Measurements from ENCODE around the gene GKN2. TPM values are rescaled to one million over a fixed set of nuclear protein-coding genes. Genes with fewer than 3 reads are reported as not detected.

The GKN2 gene
- total RNA-seq, 1 experiment from 2014 or later = not detected

DNA sequence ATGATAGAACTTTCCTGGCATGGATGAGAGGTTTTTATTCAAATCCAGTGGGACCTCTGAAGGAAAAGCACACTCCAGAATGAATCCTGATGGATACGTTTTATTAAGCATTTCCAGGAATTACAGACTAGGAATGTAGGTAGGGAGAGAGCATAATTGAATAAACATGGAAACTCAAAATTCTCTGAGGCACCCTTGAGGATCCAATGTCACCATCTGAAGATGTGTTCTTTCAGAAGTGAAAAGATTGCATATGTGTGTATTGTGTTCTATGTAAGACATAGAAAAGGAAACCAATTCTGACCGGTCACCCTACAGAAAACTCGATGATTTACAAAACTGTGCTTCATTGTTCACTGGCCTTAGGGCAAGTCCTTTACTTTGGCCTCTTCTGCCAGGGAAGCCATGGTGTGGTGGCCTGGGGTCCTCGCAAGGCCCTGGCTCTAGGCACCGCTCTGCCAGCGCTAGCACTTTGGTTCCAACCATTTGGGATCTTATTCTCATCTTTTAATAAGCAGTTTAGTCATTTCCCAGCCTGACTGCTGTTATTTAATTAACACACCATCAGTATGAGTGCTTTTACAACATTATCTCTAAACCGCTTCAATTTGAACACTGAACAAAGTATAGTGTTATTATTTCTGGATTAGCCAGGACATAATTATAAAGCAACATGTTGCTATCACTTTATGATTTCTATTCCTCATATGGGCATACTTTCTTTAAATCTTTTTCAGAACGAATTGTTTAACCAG lies 17.2 kb upstream of the GKN2 start:
- H2AK5ac ChIP-seq (ENCODE audit: insufficient read length, low read length) = no peak overlapping the region
- WGBS (ENCODE audit: extremely low coverage, insufficient read length, low lambda C conversion rate) = no CpG with 5 or more reads among the region's 8 CpGs
- H3K4me2 ChIP-seq (ENCODE audit: insufficient read depth, insufficient read length, low read length) = no peak overlapping the region
- Mint-ChIP-seq H3K4me3 (no peak overlapping the region), H3K27ac (no peak overlapping the region), H3K27me3 (ENCODE audit: low read depth) (peaks cover 3% of the 10 kb centered on the region), H3K9me3 (no peaks in the 10 kb centered on the region), H3K4me1 (no peaks in the 10 kb centered on the region), H3K36me3 (ENCODE audit: insufficient read depth in 1 of 3, low read depth in 3 of 3) (no peaks in the 10 kb centered on the region)
- no peak overlapping the region for H3K18ac ChIP-seq (ENCODE audit: insufficient read length, low read depth, low read length)
- no peaks in the 10 kb centered on the region for H3K4me1 ChIP-seq (ENCODE audit: insufficient read depth, low read length)
- no peak overlapping the region for H4K8ac ChIP-seq (replicated peaks; ENCODE audit: insufficient read length, low read depth, low read length)
- no peaks in the 10 kb centered on the region for H3K79me1 ChIP-seq (ENCODE audit: insufficient read depth, low read depth, low read length, poor library complexity, severe bottlenecking)
- TF ChIP-seq, protein P1, sequence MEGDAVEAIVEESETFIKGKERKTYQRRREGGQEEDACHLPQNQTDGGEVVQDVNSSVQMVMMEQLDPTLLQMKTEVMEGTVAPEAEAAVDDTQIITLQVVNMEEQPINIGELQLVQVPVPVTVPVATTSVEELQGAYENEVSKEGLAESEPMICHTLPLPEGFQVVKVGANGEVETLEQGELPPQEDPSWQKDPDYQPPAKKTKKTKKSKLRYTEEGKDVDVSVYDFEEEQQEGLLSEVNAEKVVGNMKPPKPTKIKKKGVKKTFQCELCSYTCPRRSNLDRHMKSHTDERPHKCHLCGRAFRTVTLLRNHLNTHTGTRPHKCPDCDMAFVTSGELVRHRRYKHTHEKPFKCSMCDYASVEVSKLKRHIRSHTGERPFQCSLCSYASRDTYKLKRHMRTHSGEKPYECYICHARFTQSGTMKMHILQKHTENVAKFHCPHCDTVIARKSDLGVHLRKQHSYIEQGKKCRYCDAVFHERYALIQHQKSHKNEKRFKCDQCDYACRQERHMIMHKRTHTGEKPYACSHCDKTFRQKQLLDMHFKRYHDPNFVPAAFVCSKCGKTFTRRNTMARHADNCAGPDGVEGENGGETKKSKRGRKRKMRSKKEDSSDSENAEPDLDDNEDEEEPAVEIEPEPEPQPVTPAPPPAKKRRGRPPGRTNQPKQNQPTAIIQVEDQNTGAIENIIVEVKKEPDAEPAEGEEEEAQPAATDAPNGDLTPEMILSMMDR (conservative IDR thresholded peaks at IDR 0.05) = no peak
- no peaks in the 10 kb centered on the region for H3K27me3 ChIP-seq (ENCODE audit: insufficient read depth, low read length)
- no peak for DNase-seq
- H3K9ac ChIP-seq (ENCODE audit: extremely low read depth, insufficient read length, low read length) = no peak overlapping the region
- no peak overlapping the region for H2BK12ac ChIP-seq (ENCODE audit: insufficient read length, low read depth, low read length)
- H3K27ac ChIP-seq (ENCODE audit: insufficient read length, low read depth, low read length) = no peak overlapping the region
- H2BK15ac ChIP-seq (ENCODE audit: low read depth, low read length) = no peak overlapping the region
- no peaks in the 10 kb centered on the region for H3K79me2 ChIP-seq (ENCODE audit: insufficient read depth, low read length)
- no peak overlapping the region for H3K23ac ChIP-seq (ENCODE audit: insufficient read length, low read depth, low read length)
- H2BK120ac ChIP-seq (ENCODE audit: low read depth, low read length, poor library complexity, severe bottlenecking) = no peak overlapping the region
- H3T11ph ChIP-seq (ENCODE audit: low read length) = no peak overlapping the region
- no peak overlapping the region for H2BK20ac ChIP-seq (ENCODE audit: low read depth, low read length, poor library complexity, severe bottlenecking)
- H4K91ac ChIP-seq (ENCODE audit: insufficient read length, low read depth, low read length) = no peak overlapping the region
- H3K23me2 ChIP-seq (ENCODE audit: insufficient read length, low read depth, low read length, poor library complexity, severe bottlenecking) = no peaks in the 10 kb centered on the region
- H3K9me3 ChIP-seq (ENCODE audit: control insufficient read depth, low read depth, low read length) = no peaks in the 10 kb centered on the region
- H3K4ac ChIP-seq (ENCODE audit: low read depth, low read length) = no peak overlapping the region
- no peak overlapping the region for H3K56ac ChIP-seq (ENCODE audit: insufficient read length, low read depth, low read length)
- no peak overlapping the region for H4K5ac ChIP-seq (ENCODE audit: insufficient read length, low read depth, low read length)
- H4K20me1 ChIP-seq (ENCODE audit: control insufficient read depth, insufficient read depth, insufficient read length) = no peaks in the 10 kb centered on the region
- H2BK5ac ChIP-seq (ENCODE audit: insufficient read length, low read length) = no peak overlapping the region
- H2AFZ ChIP-seq (ENCODE audit: low read length) = no peak overlapping the region
- H3K14ac ChIP-seq (ENCODE audit: insufficient read depth, low read length) = no peak overlapping the region

Measured in H9 (cell line).